DND-41 (cell line): ENCODE results near the gene OSBPL5.

Source experiments
- ATAC-seq: fragments of 200-7000 bp; cut with Tn5 transposase; 3 replicates; pipeline ENCODE4 v1.9.1; 2021; ENCODE audit warnings: low read depth; ENCODE audit not compliant: insufficient read depth
- DNase-seq: peaks from one replicate; pipeline ENCODE4 v3.0.0-alpha.2; 2020
- H2AFZ ChIP-seq: 2 replicates; pipeline ENCODE4 v1.6.0; 2012; ENCODE audit warnings: low read depth, low read length
- H3K27ac ChIP-seq: 2 replicates; pipeline ENCODE4 v1.5.1; 2012; ENCODE audit warnings: low read length, inconsistent platforms
- H3K27me3 ChIP-seq: fragments of 200-600 bp; sonication (generic); 2 replicates; pipeline ENCODE4 v1.6.0; 2012; ENCODE audit warnings: low read length, mild to moderate bottlenecking, inconsistent platforms; ENCODE audit not compliant: insufficient read depth, poor library complexity
- H3K36me3 ChIP-seq: 2 replicates; pipeline ENCODE4 v1.5.1; 2012; ENCODE audit warnings: low read length, inconsistent platforms; ENCODE audit not compliant: insufficient read depth
- H3K4me1 ChIP-seq: 2 replicates; pipeline ENCODE4 v1.5.1; 2012; ENCODE audit warnings: mild to moderate bottlenecking, low read length; ENCODE audit not compliant: insufficient read depth
- H3K4me2 ChIP-seq: 2 replicates; pipeline ENCODE4 v1.6.0; 2012; ENCODE audit warnings: mild to moderate bottlenecking, moderate library complexity, low read length, inconsistent platforms; ENCODE audit not compliant: insufficient read depth
- H3K4me3 ChIP-seq, 2 experiments: fragments of 200-600 bp in 1 of 2; shearing (Covaris generic) in 1 of 2; 2 replicates each; pipeline ENCODE4 v1.5.1; 2012 to 2016; ENCODE audit warnings: inconsistent platforms in 2 of 2, low read length in 2 of 2, mild to moderate bottlenecking in 2 of 2, low read depth in 1 of 2, moderate library complexity in 1 of 2
- H3K79me2 ChIP-seq: 2 replicates; pipeline ENCODE4 v1.6.0; 2012; ENCODE audit warnings: low read length, inconsistent platforms; ENCODE audit not compliant: insufficient read depth
- H3K9ac ChIP-seq: 2 replicates; pipeline ENCODE4 v1.6.0; 2012; ENCODE audit warnings: low read depth, mild to moderate bottlenecking, inconsistent platforms, low read length, moderate library complexity
- H3K9me3 ChIP-seq: 2 replicates; pipeline ENCODE4 v1.5.1; 2012; ENCODE audit warnings: low read length, moderate library complexity, mild to moderate bottlenecking, inconsistent platforms; ENCODE audit not compliant: insufficient read depth, severe bottlenecking
- H4K20me1 ChIP-seq: 2 replicates; pipeline ENCODE4 v1.6.0; 2012; ENCODE audit warnings: low read length; ENCODE audit not compliant: insufficient read depth
- CTCF ChIP-seq: IDR thresholded peaks from 2 replicates; pipeline ENCODE4 v1.5.1; 2012; ENCODE audit warnings: borderline replicate concordance, low read length, moderate library complexity, mild to moderate bottlenecking; ENCODE audit not compliant: poor library complexity, severe bottlenecking; ENCODE audit errors: extremely low read depth
- EZH2 ChIP-seq: IDR thresholded peaks from 3 replicates; pipeline ENCODE4 v1.6.1; 2012; ENCODE audit warnings: borderline replicate concordance, low read depth, mild to moderate bottlenecking, moderate library complexity, low read length, inconsistent platforms; ENCODE audit not compliant: severe bottlenecking

OSBPL5 gene

GRCh38 chr11:3198815-3199214, 33.7 kb upstream of the OSBPL5 start:
- Histone ChIP-seq H3K9ac (no peak overlapping the region), H3K27me3 (no peaks in the 10 kb centered on the region), H2AFZ (no peak overlapping the region), H3K27ac (no peak overlapping the region), H4K20me1 (no peaks in the 10 kb centered on the region), H3K4me1 (peaks cover 33% of the 10 kb centered on the region), H3K36me3 (no peaks in the 10 kb centered on the region), H3K4me3 (no peak overlapping the region), H3K9me3 (no peaks in the 10 kb centered on the region), H3K79me2 (no peaks in the 10 kb centered on the region), H3K4me2 (no peak overlapping the region)
- ATAC-seq (no peak), DNase-seq (no peak)
- TF ChIP-seq EZH2: no peak
- no peak for TF ChIP-seq CTCF

- Histone ChIP-seq H2AFZ (no peak overlapping the region), H3K79me2 (no peaks in the 10 kb centered on the region), H3K4me1 (peaks cover 30% of the 10 kb centered on the region), H3K9ac (no peak overlapping the region), H3K27me3 (no peaks in the 10 kb centered on the region), H3K4me3 (no peak overlapping the region), H3K27ac (no peak overlapping the region), H3K9me3 (no peaks in the 10 kb centered on the region), H3K36me3 (no peaks in the 10 kb centered on the region), H4K20me1 (no peaks in the 10 kb centered on the region), H3K4me2 (no peak overlapping the region)
- ATAC-seq: no peak
- no peak for DNase-seq
- no peak for TF ChIP-seq CTCF
- TF ChIP-seq EZH2: no peak
Measured at GRCh38 chr11:3197878-3198528, 32.9 kb upstream of the OSBPL5 start.

DNA sequence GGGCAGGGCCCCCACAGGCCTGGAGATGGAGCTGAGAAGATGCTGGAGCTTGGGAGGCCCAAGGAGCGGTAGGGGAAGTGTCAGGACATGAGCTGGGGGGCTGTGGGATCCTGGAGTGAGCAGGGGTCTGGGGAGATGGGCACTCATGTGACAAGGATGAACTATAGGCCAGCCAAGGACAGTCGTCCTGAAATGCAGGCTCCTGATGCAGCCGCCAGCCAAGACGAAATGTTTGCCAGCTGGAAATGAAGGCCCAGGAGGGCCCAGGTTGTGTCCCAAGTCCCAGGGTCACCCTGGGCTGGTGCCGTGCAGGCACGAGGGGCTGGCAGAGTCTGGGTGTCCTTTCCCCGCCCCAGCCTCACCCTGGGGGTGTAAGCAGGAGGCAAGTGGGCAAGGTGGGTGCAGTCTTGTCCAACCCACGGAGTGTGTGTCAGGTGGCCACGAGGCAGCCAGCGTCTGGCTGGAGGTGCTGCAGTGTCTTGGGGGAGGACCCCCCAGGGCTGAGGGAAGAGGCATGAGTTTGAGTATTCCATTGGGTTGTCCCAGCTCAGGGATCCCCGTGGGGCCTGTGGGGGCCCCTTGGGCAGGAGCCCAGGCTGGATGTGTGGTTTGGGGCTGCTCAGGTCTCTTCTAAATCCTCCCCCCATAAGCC, 32.1 kb upstream of the OSBPL5 start:
- Histone ChIP-seq H3K79me2 (no peaks in the 10 kb centered on the region), H3K36me3 (no peaks in the 10 kb centered on the region), H4K20me1 (no peaks in the 10 kb centered on the region), H3K4me3 (no peak overlapping the region), H3K27me3 (no peaks in the 10 kb centered on the region), H3K4me1 (peaks cover 22% of the 10 kb centered on the region), H3K4me2 (no peak overlapping the region), H3K27ac (no peak overlapping the region), H3K9ac (no peak overlapping the region), H3K9me3 (no peaks in the 10 kb centered on the region), H2AFZ (no peak overlapping the region)
- DNase-seq: no peak
- no peak for TF ChIP-seq EZH2
- TF ChIP-seq CTCF: no peak
- no peak for ATAC-seq
